H9 (cell line): ENCODE results near the gene RAPSN. TPM values are rescaled to one million over a fixed set of nuclear protein-coding genes. Genes with fewer than 3 reads are reported as not detected.

Experiments
- DNase-seq: peaks from one replicate; pipeline ENCODE4 v3.0.0-alpha.2; 2017
- H2AFZ ChIP-seq: one replicate; pipeline ENCODE4 v1.6.1; 2013; ENCODE audit warnings: mild to moderate bottlenecking, low read length, control low read depth, moderate library complexity
- H2AK5ac ChIP-seq: 2 replicates; pipeline ENCODE4 v1.6.1; 2013; ENCODE audit warnings: low read length, control low read depth, mixed read lengths; ENCODE audit not compliant: insufficient read length
- H2BK120ac ChIP-seq: one replicate; pipeline ENCODE4 v1.6.1; 2013; ENCODE audit warnings: low read depth, mild to moderate bottlenecking, low read length, control low read depth, inconsistent platforms; ENCODE audit not compliant: poor library complexity, severe bottlenecking
- H2BK12ac ChIP-seq: 2 replicates; pipeline ENCODE4 v1.6.1; 2013; ENCODE audit warnings: low read length, control low read depth, mixed read lengths, low read depth; ENCODE audit not compliant: insufficient read length
- H2BK15ac ChIP-seq: 2 replicates; pipeline ENCODE4 v1.6.1; 2013; ENCODE audit warnings: low read depth, low read length, control low read depth
- H2BK20ac ChIP-seq: one replicate; pipeline ENCODE4 v1.6.1; 2013; ENCODE audit warnings: low read depth, mild to moderate bottlenecking, low read length, control low read depth, inconsistent platforms; ENCODE audit not compliant: poor library complexity, severe bottlenecking
- H2BK5ac ChIP-seq: 2 replicates; pipeline ENCODE4 v1.6.1; 2013; ENCODE audit warnings: low read length, control low read depth, mixed read lengths; ENCODE audit not compliant: insufficient read length
- H3K14ac ChIP-seq: 2 replicates; pipeline ENCODE4 v1.6.1; 2013; ENCODE audit warnings: low read length, control low read depth; ENCODE audit not compliant: insufficient read depth
- H3K18ac ChIP-seq: 2 replicates; pipeline ENCODE4 v1.6.1; 2013; ENCODE audit warnings: low read depth, mild to moderate bottlenecking, mixed read lengths, low read length, control low read depth; ENCODE audit not compliant: insufficient read length
- H3K23ac ChIP-seq: 2 replicates; pipeline ENCODE4 v1.6.1; 2013; ENCODE audit warnings: low read length, control low read depth, mixed read lengths, low read depth; ENCODE audit not compliant: insufficient read length
- H3K23me2 ChIP-seq: 2 replicates; pipeline ENCODE4 v1.6.1; 2013; ENCODE audit warnings: low read depth, mild to moderate bottlenecking, mixed read lengths, low read length, control low read depth; ENCODE audit not compliant: insufficient read length, poor library complexity, severe bottlenecking
- H3K27ac ChIP-seq: 2 replicates; pipeline ENCODE4 v1.5.1; 2013; ENCODE audit warnings: low read length, control low read depth, mixed read lengths, low read depth; ENCODE audit not compliant: insufficient read length
- H3K27me3 ChIP-seq: 2 replicates; pipeline ENCODE4 v1.6.1; 2013; ENCODE audit warnings: low read length, control low read depth, inconsistent platforms; ENCODE audit not compliant: insufficient read depth
- H3K4ac ChIP-seq: 2 replicates; pipeline ENCODE4 v1.6.1; 2013; ENCODE audit warnings: low read depth, mild to moderate bottlenecking, control low read depth, inconsistent platforms, low read length, moderate library complexity
- H3K4me1 ChIP-seq: 2 replicates; pipeline ENCODE4 v1.6.1; 2013; ENCODE audit warnings: low read length, control low read depth, inconsistent platforms; ENCODE audit not compliant: insufficient read depth
- H3K4me2 ChIP-seq: 2 replicates; pipeline ENCODE4 v1.6.1; 2013; ENCODE audit warnings: low read length, control low read depth, mixed read lengths; ENCODE audit not compliant: insufficient read length, insufficient read depth
- H3K56ac ChIP-seq: 2 replicates; pipeline ENCODE4 v1.6.1; 2013; ENCODE audit warnings: low read depth, mild to moderate bottlenecking, mixed read lengths, low read length, control low read depth; ENCODE audit not compliant: insufficient read length
- H3K79me1 ChIP-seq: 2 replicates; pipeline ENCODE4 v1.6.1; 2013; ENCODE audit warnings: low read depth, mild to moderate bottlenecking, moderate library complexity, low read length, control low read depth, inconsistent platforms; ENCODE audit not compliant: insufficient read depth, poor library complexity, severe bottlenecking
- H3K79me2 ChIP-seq: 2 replicates; pipeline ENCODE4 v1.6.1; 2013; ENCODE audit warnings: low read length, control low read depth, inconsistent platforms; ENCODE audit not compliant: insufficient read depth
- H3K9ac ChIP-seq: 2 replicates; pipeline ENCODE4 v1.6.1; 2013; ENCODE audit warnings: low read length, control low read depth, mixed read lengths; ENCODE audit not compliant: insufficient read length; ENCODE audit errors: extremely low read depth
- H3K9me3 ChIP-seq: one replicate; pipeline ENCODE4 v1.6.1; 2013; ENCODE audit warnings: low read depth, low read length, inconsistent platforms; ENCODE audit not compliant: control insufficient read depth
- H3T11ph ChIP-seq: one replicate; pipeline ENCODE4 v1.6.1; 2013; ENCODE audit warnings: mild to moderate bottlenecking, low read length, control low read depth, inconsistent platforms
- H4K20me1 ChIP-seq: one replicate; pipeline ENCODE4 v1.6.1; 2013; ENCODE audit not compliant: control insufficient read depth, insufficient read length, insufficient read depth
- H4K5ac ChIP-seq: 2 replicates; pipeline ENCODE4 v1.6.1; 2013; ENCODE audit warnings: low read depth, mild to moderate bottlenecking, mixed read lengths, low read length, control low read depth; ENCODE audit not compliant: insufficient read length
- H4K8ac ChIP-seq: replicated peaks from 2 replicates; pipeline ENCODE4 v1.6.1; 2013; ENCODE audit warnings: low read length, control low read depth, mixed read lengths, low read depth; ENCODE audit not compliant: insufficient read length
- H4K91ac ChIP-seq: 2 replicates; pipeline ENCODE4 v1.6.1; 2013; ENCODE audit warnings: low read depth, mild to moderate bottlenecking, moderate library complexity, mixed read lengths, low read length, control low read depth; ENCODE audit not compliant: insufficient read length
- H3K27ac Mint-ChIP-seq, 3 experiments: 2 replicates in 2 of 3; 3 replicates in 1 of 3; pipeline ENCODE4 v1.8.0; 2020 to 2021; ENCODE audit warnings: mixed read lengths in 3 of 3, mild to moderate bottlenecking in 1 of 3, moderate library complexity in 1 of 3
- H3K27me3 Mint-ChIP-seq: 2 replicates; pipeline ENCODE4 v1.8.0; 2021; ENCODE audit warnings: low read depth, mild to moderate bottlenecking, moderate library complexity, mixed read lengths
- H3K36me3 Mint-ChIP-seq, 3 experiments: 2 replicates in 2 of 3; 3 replicates in 1 of 3; pipeline ENCODE4 v1.8.0; 2020 to 2021; ENCODE audit warnings: low read depth in 3 of 3, mixed read lengths in 3 of 3; ENCODE audit not compliant: insufficient read depth in 1 of 3
- H3K4me1 Mint-ChIP-seq, 2 experiments: 2 replicates each; pipeline ENCODE4 v1.8.0; 2020; ENCODE audit warnings: mixed read lengths in 2 of 2
- H3K4me3 Mint-ChIP-seq, 2 experiments: 2 replicates in 1 of 2; 3 replicates in 1 of 2; pipeline ENCODE4 v1.8.0; 2020 to 2021; ENCODE audit warnings: mild to moderate bottlenecking in 2 of 2, mixed read lengths in 2 of 2, moderate library complexity in 1 of 2
- H3K9me3 Mint-ChIP-seq, 2 experiments: 2 replicates in 1 of 2; 3 replicates in 1 of 2; pipeline ENCODE4 v1.8.0; 2020; ENCODE audit warnings: mild to moderate bottlenecking in 2 of 2, mixed read lengths in 2 of 2, moderate library complexity in 1 of 2
- WGBS: extraction: QIAGEN DNeasy Blood & Tissue Kit; methylation state at CpG from one replicate; pipeline ENCODE4 v1.1.7; 2013; ENCODE audit warnings: missing lambda C conversion rate, low lambda C conversion rate, mixed read lengths; ENCODE audit not compliant: insufficient read length; ENCODE audit errors: extremely low coverage; 5-methylcytosine and 5-hydroxymethylcytosine counted together
- total RNA-seq: library from RNA; stranded (reverse); gene quantifications from 2 replicates; pipeline ENCODE4 v1.2.1, GENCODE V29; 2021
- TF ChIP-seq, protein P1 (sequence below): fragments of 200-600 bp; sonication (generic); conservative IDR thresholded peaks from 3 replicates; pipeline ENCODE4 v1.8.0; 2021; ENCODE audit warnings: antibody characterized with exemption, mild to moderate bottlenecking

Gene RAPSN
- total RNA-seq, 1 experiment from 2014 or later = 0.48 TPM

DNA sequence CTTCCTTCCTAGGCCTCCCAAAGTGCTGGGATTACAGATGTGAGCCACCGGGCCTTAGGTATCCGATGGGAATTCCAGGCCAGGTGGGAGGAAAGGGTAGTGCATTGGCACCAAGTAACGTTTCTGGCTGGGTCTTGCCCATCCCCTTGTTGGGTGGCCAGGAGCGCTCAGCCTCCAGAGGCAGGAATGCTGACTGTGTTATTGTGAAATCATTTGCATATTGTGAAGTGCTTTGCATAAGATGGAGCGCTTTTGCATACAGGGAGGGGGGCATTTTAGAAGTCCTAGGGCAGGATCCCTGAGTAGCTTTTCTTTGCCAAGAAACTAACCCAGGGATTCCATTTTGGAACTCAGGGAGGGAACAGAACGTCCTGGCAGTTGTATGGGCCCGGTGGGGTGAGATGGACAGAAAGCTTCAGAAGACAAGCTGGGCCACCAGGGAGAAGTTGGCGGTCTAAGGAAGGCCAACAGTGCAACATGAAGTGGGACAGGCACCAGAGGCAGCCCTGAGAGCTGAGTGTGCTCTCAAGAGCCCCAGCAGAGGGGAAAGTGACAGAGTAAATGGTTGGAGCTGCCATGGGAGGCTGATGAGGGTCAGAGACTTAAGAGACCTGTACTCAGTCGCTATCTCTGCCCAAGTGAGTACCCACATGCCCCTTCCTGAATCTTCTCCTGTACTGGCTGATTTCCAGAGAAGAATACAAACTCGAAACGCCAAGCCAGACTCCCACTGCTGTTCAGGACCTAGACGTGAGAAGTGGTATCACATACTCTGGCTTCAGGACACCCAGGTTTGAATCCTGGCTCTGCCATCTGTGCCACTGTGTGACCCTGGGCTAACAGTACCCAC lies 41.8 kb downstream of the RAPSN start:
- H2BK12ac ChIP-seq = no peak overlapping the region
- no peak overlapping the region for H3K4ac ChIP-seq
- peak overlapping the region; percentile 1 for H3K27ac ChIP-seq
- Mint-ChIP-seq H3K27ac (peak overlapping the region; percentile 96 to 97 (median 97)), H3K4me1 (peaks cover 15 to 34% of the 10 kb centered on the region in 2 experiments), H3K4me3 (peak overlapping the region; percentile 85 to 94), H3K9me3 (no peaks in the 10 kb centered on the region; a peak in 1 of 5 replicates), H3K36me3 (peaks cover 0 to 2% (median 0%) of the 10 kb centered on the region in 3 experiments; a peak in 2 of 7 replicates), H3K27me3 (no peaks in the 10 kb centered on the region)
- H4K5ac ChIP-seq = no peak overlapping the region
- TF ChIP-seq, protein P1, sequence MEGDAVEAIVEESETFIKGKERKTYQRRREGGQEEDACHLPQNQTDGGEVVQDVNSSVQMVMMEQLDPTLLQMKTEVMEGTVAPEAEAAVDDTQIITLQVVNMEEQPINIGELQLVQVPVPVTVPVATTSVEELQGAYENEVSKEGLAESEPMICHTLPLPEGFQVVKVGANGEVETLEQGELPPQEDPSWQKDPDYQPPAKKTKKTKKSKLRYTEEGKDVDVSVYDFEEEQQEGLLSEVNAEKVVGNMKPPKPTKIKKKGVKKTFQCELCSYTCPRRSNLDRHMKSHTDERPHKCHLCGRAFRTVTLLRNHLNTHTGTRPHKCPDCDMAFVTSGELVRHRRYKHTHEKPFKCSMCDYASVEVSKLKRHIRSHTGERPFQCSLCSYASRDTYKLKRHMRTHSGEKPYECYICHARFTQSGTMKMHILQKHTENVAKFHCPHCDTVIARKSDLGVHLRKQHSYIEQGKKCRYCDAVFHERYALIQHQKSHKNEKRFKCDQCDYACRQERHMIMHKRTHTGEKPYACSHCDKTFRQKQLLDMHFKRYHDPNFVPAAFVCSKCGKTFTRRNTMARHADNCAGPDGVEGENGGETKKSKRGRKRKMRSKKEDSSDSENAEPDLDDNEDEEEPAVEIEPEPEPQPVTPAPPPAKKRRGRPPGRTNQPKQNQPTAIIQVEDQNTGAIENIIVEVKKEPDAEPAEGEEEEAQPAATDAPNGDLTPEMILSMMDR = peak; percentile 43; the same call in 2 of the 3 replicates
- H3K27me3 ChIP-seq = no peaks in the 10 kb centered on the region
- 0 out of 2 replicates have a peak, but pooled peaks cover 2% of the 10 kb centered on the region for H3K4me1 ChIP-seq
- no peak overlapping the region for H2BK5ac ChIP-seq
- DNase-seq = peak; percentile 61
- H3K56ac ChIP-seq = no peak overlapping the region
- peak overlapping the region; percentile 63 for H3K4me2 ChIP-seq
- no peak overlapping the region for H2BK120ac ChIP-seq
- no peaks in the 10 kb centered on the region for H3K79me1 ChIP-seq
- H4K20me1 ChIP-seq = no peaks in the 10 kb centered on the region
- H3K23me2 ChIP-seq = peaks cover 15% of the 10 kb centered on the region
- no peak overlapping the region for H3K14ac ChIP-seq
- no peak overlapping the region for H4K8ac ChIP-seq
- H4K91ac ChIP-seq = no peak overlapping the region
- no peaks in the 10 kb centered on the region for H3K79me2 ChIP-seq
- no peak overlapping the region for H3K23ac ChIP-seq
- no peak overlapping the region for H3K18ac ChIP-seq
- no peak overlapping the region for H2BK15ac ChIP-seq
- H3T11ph ChIP-seq = no peak overlapping the region
- H2BK20ac ChIP-seq = no peak overlapping the region
- H3K9ac ChIP-seq = peak overlapping the region; percentile 47
- H2AFZ ChIP-seq = no peak overlapping the region
- no CpG with 5 or more reads among the region's 12 CpGs for WGBS
- H2AK5ac ChIP-seq = no peak overlapping the region
- no peaks in the 10 kb centered on the region for H3K9me3 ChIP-seq
